ENCODE results near the gene OGA.

- TF ChIP-seq CTCF (IDR thresholded peaks at IDR 0.05 in 8 of 11, conservative IDR thresholded peaks at IDR 0.05 in 3 of 11) = no peak
- TF ChIP-seq POLR2AphosphoS5 (IDR thresholded peaks at IDR 0.05) = no peak
- no peak for TF ChIP-seq POLR2A (IDR thresholded peaks at IDR 0.05)
These were observed 10.7 kb upstream of the OGA start for GRCh38 chr10:101828766-101829551.
